DMS 273 treated with DMSO at 0.1 percent for 48 hours (cell line): ENCODE measurements around the gene GRK6.

Source experiments
- DNase-seq: peaks from one replicate; lab custom pipeline; 2025; lab: John Stamatoyannopoulos, UW

The GRK6 gene

DNA sequence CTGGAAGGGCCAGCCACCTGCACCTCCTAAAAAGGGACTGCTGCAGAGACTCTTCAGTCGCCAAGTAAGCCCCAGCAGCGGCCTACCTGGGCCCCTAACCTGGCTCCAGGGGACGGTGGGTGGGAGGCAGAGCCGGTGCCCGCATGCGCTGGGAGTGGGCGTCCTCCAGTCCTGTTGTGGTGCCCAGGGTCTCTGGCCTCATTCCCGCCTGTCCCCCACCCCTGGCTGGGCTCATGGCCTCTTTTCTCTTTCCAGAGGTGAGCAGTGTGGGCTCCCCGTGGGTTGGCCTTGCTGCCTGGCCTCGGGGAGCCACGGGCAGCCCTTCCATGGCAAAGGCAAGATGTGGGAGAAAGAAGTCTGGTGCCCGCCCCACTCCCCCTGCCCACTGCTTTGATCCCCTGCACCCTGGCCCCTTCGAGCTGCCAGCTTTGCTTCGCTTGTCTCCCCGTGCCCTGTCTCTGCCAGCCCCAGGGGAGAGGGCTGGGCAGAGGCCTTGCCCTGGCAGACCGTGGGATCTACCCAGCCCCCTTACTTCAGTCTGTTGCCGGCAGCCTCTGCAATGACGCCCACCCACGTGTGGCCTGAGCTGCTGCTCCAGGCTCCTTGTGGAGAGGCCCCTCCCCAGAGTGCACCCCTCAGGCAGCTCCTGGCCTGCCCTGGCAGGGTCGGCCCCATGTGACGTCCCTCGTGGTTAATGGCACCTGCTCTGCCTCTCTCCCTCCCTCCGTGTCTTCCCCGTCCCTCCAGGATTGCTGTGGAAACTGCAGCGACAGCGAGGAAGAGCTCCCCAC is 14.7 kb downstream of the GRK6 start:
- DNase-seq = no peak

DNA sequence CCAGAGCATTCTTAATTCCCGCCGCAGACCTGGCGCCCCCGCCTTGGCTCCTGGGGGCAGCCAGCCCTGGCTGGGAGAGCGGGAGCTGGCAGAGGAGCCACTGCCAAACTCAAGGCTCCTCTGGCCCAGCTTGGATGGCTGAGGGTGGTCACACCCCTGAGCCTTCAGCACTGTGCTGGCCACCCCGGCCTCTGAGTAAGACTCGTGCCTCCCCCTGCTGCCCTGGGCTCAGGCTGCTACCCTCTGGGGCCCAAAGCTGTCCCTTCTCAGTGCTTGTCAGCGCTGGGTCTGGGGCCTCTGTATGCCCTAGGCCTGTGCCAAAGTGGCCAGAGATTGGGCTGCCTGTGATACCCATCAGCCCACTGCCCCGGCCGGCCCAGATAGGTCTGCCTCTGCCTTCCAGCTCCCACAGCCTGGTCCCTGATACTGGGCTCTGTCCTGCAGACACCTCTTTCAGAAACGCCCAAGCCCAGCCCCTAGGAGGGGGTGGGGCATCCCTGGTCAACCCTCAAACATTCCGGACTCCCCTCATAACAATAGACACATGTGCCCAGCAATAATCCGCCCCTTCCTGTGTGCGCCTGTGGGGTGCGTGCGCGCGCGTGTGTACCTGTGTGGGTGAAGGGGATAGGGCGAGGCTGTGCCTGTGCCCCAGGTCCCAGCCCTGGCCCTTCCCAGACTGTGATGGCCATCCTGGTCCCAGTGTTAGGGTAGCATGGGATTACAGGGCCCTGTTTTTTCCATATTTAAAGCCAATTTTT is 15.8 kb downstream of the GRK6 start:
- no peak for DNase-seq

DNA sequence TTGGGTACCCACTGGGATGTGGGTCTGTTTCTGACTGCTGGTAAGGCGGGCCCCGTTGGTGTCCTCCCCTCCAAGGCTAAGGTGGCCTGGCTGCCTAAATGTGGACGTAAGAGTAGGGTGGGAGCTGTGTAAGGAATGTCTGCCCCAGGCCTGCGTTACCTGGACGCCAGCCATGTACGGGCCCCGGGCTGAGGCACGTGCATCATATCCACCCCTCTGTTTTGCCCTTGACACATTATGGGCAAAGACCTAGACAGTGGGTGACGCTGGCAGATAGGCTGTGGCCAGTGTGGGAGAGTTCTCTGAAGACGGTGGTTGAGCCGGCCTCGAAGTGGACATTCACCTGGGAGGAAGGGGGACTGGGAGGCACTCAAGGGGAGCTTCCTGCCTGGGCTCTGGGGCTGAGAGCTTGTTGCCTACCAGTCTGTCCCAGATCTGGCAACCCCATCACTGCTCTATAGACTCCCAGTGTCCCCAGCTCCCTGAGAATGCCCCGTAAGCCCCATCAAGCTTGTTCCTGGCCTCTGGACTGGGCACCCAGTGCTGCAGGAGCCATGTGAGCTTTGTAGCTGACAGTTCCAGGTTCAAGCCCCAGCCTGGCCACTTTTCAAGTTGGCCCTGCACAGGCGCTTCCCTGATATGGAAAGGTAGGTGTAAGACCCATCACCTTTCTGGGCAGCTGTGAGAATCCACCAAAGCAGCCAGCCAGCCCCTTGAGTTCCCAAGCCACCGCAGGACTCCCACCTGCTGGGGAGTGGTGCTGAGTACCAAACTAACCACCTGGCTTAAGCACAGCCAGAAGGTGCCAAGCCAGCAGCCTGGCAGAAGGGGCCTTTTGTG is 16.9 kb downstream of the GRK6 start:
- no peak for DNase-seq

DNA sequence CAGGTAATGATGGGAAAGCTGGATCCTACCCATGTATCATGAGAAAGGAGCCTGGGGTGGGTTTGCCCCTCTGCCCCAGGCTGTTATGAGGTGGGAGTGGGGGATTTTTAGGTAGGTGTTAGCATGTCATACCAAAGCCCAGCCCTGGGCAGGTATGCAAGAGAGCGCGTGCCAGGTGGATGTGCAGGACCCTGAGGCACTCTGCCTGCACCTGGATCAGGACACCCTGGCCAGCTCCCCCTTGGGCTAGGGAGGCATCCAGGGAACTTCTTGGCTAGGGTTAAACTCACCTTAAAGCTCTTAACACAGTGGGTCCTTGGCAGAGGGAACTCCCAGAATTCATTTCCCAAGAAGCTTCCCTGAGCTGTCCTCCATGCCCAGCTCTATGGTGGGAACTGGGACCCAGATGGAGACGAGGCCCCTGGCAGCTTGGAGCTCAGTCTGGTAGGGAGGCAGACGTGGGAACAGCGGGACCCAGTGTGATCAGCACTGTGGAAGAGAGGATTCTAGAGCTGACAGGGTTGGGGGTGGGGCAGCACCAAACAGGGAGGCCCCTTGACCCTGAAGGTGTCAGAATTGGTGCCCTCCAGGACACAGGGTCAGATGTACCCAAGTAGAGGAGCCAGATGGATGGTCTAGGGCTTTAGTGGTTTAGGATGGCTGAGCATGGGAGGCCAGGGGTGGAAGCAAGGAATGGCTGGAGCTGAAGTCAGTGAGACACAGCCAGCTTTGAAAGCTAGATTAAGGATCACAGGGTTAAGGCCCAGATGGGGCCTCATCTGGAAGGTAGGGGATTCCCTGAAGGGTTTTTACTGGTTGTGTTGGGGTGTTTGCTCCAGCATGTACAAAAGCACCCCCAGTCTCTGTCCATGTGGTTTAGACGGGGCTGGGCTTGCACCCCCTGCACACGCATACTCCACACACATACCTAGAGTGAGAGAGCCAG is 17.9 kb downstream of the GRK6 start:
- DNase-seq = no peak

DNA sequence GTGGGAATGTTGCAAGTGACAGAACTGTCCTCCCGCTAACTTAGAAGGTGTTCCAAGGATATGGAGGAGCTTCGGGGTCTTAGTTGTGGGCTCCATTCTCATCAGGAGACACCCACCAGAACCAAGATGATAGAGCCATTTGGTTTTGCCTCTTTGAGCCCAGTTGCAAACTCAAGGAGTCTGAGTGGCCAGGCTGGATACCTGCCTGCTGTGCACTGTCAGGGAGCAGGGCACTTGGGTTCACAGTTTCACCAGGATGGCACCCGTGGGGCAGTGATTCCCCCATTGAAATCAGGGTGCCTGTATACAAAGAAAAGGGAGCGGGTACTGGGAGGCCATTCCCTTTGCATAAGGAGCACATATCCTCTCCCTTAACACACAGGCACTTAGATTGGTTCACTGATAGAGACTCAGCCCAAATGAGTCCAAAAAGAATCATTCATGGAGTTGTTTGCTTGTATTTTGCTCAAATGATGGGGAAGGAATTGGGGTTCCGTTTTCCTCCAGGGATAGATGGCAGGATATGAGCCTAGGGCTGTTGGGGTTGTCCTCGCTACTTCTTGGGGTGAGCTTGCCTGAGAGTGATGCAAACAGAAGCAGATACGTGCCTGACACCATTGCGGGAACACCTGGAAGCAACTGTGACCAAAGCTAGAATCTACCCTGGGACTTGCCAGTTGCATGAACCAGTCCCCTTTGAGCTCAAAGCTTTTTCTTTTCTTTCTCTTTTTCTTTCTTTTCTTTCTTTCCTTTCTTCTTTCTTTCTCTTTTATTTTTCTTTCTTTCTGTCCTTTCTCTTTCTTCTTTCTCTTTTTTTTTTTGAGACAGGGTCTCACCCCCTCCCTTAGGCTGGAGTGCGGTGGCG is 18.8 kb downstream of the GRK6 start:
- no peak for DNase-seq

DNA sequence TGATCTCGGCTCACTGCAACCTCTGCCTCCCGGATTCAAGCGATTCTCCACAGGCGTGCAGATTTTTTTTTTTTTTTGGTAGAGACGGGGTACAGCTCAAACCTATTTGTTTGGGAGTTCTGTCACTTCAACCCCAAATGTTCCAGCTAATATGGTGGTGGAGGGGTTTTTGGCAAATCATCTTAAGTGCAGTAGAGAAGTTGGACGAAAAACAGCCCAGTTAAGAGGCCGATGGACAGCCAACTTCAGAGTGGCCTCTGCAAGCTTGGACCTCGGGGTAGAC is 19.4 kb downstream of the GRK6 start:
- DNase-seq = no peak

DNA sequence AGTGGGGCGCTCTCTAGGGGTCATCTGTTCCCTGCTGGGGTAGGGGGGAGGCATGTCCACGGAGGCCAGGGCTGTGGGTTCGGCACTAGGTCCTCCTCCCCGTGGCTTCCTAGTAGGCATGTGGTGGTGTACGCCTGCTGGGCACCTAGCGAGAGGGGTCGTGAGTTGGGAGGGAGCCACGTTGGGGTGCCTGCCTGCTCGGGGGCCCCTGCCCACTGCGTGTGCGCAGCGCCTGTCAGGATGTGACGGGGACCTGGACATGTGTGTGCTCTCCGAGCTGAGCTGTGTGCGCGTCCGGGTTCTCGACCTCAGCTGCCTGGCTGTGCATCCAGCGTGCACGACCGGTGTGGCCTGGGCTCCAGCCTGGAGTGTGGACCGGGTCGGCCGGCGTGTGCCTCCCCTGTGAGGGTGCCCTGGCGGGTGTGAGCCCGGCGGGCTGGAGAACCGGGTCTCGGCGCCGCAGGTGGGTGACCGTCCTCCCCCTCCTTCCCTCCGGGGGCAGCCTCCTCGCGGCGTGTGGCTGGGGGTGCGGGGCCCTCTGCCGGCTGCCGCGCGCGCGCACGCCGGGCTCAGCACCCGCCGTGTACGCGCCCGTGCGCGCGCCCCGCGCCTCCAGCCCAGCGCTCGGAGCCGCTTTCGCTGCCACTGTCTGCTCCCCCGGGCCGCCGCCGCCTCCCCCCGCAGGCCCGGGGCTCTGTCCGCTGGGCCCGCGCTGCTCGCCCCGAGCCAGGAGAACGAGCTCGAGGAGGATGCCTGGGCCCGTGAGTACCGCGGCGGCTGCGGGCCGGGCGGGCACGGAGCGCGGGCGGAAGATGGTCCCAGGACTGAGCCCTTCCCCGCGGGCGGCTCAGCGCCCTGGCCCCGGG is 20.0 kb downstream of the GRK6 start, which contains the start of gene PRR7:
TSS of gene PRR7 (plus strand) at position 615 of the 866 bp plus-strand sequence. CDS start 8,254 bp downstream, outside the sequence.
- peak; percentile 49 for DNase-seq

DNA sequence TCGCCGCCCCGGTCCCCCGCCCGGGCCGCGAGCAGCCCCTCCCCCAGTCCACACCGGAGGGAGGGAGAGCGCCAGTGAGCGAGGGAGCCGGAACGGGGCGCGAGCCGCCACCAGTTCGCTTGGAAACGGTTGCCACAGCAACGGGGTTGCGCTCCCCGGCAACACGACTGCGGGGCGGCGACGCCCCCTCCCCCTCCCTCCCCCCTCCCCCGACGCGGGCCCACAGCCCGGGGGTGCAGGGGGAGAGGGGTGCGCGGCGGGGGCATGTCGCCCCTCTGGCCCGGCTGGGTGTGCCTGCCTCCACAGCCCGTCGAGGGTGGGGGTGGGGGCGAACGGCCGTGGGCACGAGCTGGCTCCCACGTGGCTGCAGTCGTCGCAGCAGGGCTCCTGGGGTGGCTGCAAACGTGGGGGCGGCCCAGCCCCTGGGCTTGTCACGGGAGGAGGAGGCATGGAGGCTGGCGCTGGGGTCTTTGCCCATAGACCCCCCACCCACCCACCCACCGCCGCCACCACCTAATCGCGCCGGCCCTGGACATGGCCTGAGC is 20.7 kb downstream of the GRK6 start:
- no peak for DNase-seq

DNA sequence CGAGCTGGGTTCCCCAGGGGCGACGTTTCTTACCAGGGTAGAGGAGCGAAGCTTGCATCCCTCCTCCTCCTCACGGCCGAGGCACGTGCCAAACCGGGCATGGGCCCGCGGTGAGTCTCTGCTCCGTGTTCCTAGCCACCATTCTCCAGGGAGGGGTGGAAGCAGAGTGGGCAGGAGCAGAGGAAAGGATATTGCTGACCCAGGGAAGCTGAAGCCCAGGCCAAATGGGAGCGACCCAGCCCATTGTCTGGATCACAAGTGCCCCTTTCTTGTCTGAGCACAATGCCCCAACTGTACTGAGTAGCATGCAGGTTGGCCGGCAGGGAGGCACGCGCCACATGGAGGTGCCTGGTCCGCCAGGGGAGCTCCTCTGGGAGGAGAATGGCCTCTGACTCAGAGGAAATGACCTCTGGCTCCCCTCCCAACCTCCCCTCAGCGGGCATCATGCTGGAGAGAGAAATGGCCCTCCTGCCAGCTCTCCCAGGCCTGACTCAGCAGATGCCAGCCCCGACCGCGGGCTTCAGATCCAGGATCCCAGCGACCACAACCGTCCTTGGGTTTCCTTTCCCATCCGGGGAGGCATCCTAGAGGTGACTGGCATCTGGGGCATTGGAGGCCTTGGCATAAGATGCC is 21.3 kb downstream of the GRK6 start:
- DNase-seq = no peak

DNA sequence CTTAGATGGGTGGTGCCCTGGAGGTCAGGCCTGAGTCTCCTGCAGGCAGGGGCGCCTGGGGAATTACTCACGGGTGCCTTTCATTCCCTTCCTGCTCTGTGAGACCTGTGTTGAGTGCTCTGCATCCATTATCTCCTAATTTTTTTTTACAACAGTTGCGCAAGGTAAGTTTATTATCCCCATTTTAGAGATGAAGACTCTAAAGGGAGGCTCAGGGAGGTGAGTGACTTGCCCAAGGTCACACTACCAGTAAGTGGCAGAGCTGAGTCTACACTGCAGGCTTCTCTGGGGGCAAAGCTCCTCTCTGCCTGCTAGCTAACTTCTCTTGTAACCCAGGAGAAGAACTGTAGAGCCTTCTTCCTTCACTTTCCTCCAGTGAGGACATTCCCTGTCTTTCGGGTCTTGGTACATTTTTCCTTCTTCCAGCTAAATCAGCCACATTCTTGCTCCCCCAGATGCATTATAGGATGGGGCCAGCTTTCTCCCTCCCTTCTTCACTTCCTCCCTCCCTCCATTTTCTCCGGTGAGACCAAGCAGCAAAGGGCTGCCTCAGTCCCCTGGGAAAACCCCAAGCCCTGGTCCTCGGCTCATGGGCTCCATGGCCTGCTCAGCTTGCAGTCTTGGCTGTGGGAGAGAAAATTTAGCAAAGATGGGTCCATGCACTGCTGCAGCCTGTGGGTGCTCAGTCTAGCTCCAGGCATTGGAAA is 21.9 kb downstream of the GRK6 start:
- DNase-seq = no peak

DNA sequence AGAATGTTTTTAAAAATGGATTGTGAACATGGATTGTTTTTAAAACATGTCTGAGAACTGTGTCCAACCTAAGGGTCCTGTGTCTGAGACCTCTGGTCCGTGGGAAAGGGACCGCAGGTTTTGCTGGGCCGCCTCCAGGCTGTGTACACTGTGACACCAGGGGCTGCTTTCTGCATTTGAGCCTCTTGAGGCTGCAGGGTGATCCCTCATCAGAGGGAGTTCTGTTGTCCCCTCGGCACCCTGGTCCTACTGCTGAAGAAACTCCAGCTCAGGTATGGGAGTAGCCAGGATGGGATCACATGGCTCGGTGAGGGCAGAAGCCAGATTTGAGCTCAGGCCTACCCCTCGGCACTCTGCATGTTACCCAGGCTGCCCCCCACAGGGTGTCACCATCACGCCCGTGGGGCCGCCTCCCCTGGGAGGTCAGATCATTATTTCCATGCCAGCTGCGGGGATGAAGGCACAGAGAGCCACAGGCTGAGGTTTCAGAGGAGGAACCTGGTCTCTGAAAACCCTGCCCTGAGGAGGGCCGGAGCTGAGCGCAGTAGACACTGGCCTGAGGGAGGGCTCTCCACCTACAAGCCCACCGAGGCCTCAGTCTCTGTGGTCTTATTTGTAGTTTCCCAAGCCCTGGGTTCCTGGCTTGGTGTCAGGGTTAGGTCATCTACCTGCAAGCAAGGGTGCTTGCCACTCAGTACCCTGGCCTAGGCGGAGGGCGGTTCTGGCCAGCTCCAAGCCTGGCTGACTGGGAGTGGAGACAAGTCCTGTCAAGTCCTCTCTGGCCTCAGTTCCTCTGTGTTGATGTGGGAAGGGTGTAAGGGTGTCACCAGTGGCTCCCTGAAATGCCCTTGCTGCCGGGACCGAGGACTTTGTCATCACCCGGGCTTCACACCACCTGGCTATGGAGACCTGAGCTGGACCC is 22.9 kb downstream of the GRK6 start:
- no peak for DNase-seq

DNA sequence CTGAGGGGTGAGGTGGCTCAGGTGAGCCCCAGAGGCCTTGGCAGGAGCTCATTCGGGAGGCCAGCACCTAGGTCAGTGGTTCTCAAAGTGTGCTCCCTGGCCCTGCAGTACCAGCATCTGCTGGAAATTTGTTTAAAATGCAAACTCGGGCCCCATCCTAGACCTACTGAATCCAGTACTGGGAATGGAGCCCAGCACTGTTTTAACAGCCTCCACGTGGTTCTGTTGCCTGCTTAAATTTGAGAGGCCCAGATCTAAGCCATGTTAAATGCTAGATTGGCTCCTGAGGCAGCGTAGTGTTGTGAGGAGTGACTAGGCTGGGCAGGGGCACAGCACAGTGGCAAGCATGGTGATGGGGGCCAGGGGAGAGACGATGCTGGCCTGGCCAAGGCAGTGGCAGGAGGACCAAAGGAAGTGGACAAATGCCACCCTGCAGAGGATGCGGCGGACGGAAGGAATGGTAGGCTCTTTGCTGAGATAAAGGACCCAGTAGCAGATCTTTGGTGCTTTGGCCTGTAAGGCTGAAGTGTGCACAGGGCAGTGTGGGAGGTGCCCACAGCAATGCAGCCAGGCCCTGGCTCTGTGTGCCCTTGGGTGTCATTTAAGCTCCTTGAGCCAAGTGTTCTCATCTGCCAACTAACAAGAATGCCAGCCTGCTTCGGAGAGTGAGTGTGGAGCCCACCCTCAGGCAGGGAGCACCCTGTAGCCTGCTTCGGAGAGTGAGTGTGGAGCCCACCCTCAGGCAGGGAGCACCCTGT is 24.4 kb downstream of the GRK6 start:
- DNase-seq = no peak

DNA sequence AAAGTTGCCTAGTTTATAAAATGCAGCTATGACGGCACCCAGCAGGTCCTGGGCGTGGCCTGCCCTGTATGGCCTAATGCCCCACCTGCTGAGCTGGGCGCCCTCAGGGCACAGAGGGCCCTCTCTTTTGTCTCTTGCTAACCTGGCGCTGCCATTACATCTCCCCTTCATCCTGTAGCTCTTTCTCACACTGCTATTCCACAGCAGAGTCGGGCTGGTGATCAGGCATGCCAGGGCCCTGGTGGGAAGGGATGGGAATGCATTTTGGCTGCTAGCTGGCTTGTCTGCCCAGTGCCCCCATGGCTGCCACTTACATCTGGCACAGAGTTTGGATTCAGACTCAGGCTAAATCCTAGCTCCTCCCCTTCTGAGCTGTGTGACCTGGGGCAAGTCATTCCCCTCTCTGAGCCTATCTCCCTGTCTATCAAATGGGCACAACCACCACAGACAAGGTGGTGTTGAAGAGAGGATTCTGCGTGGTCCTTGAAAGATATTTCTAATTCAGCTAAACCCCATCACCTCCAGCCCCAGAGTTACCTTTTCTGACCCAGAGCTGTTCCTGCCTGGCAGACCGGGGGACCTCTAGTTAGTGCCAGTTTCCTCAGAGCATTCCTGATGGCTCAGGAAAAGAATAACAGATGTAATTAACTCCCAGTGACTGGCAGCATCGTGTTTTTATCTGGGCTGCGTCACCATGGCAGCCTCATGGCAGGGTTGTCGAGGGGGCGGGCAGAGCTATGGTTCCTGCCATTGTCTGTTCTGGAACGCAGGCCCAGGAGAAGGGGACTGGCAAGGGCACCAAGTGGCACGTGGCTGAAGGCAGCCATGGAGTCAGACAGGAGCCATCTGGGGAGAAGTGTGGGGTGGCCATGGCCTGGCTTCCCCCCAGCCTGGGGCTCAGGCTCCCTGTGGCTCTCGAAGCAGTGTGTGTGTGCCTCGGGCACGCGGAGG is 26.5 kb downstream of the GRK6 start:
- no peak for DNase-seq

DNA sequence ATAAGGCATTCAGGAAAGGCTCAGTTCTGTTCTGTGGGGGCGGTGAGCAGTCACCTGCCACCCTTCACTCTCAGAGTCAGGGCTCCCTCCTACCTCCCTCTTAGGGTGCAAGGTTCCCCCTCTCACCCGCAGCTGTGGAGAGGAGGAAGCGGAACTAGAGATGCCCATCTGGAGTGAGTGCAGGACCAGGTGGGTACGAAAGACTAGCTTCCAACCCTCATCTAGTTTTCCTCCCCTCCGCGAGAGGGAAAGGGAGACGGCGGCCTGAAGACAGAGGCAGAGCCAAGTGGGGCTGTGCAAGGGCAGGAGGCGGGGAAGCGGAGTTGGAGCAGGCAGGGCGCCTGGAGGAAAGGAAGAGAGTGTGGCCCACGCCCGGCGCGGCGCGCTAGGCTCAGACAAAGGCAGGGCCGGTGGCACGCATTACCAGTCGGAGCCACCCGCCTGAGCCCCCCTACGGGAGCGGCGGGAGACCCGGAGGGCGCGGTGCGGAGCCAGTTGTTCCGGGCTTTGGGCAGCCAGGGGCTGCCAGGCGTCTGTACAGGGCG is 27.4 kb downstream of the GRK6 start:
- no peak for DNase-seq
